Cortex of kidney (tissue), 1 donor: Measurements from ENCODE around the gene SLC12A9.
"Not testable (repeated sequence)": the region's sequence is repeated elsewhere in the genome, so short reads cannot be mapped to it uniquely, and the experiment has no call there.

ENCODE experiments used
- DNase-seq: peaks from one replicate; lab custom pipeline; 2025; lab: John Stamatoyannopoulos, UW

SLC12A9 gene

DNA sequence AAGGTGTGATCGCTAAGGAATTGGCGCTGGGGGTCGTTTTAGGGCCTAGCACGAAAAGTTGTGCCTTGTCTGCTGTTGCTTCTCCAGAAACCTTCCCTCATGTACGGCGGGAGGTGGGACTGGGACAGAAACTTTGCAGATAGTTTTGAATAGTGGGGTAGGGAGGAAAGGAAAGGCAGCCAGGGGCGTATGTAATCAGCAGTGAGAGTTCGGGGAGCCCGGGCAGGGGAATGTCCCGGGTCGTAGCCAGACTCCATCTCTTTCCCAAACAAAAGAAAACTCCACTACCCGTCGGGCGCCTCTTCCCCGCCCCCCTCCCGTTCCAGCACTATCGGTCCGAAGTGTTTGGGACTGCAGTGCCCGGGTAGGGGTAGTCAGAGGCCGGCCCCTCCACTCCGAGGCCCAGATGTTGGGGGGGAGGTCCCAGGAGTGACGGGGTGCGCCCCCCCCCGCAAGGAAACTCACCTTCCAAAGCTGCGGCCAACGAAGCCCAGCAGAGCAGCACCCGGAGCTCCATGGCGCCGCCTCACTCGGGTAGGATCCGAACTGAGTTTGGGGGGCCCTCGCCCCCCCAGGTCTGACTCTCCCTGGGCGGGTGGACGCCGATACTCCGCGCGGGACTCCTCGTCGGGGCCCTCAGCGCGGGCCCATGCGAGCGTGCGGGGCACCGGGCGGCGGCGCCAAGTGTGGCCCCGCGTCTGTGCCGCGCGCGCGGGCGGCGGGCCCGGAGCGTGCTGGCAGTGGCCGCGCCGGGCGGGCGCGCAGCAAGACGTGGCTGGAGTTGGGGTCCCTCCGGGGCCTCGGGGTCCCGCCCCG lies 25.8 kb upstream of the SLC12A9 start:
- no peak for DNase-seq

GRCh38 chr7:100827330-100828226 lies 24.9 kb upstream of the SLC12A9 start, which contains the start of gene EPHB4:
Gene EPHB4 (minus strand): TSS chr7:100827523. CDS start chr7:100827030, 493 bp downstream.
- peak; percentile 67 for DNase-seq

- no peak for DNase-seq
Measured at GRCh38 chr7:100829150-100829716, 23.3 kb upstream of the SLC12A9 start.

GRCh38 chr7:100830396-100830795 lies 22.1 kb upstream of the SLC12A9 start:
- DNase-seq, result no peak

DNA sequence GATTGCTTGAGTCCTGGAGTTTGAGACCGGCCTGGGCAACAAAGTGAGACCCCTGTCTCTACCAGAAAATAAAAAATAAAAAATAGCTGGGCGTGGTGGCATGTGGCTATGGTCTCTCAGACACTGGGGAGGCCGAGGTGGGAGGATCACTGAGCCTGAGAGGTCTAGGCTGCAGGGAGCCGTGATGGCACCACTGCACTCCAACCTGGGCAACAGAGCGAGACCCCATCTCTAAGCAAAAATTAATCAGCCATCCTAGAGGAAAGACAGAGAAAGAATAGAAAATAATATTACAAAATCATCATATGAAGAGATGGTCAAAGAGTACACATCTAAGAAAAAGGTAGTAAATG lies 20.3 kb upstream of the SLC12A9 start:
- DNase-seq, result no peak

DNA sequence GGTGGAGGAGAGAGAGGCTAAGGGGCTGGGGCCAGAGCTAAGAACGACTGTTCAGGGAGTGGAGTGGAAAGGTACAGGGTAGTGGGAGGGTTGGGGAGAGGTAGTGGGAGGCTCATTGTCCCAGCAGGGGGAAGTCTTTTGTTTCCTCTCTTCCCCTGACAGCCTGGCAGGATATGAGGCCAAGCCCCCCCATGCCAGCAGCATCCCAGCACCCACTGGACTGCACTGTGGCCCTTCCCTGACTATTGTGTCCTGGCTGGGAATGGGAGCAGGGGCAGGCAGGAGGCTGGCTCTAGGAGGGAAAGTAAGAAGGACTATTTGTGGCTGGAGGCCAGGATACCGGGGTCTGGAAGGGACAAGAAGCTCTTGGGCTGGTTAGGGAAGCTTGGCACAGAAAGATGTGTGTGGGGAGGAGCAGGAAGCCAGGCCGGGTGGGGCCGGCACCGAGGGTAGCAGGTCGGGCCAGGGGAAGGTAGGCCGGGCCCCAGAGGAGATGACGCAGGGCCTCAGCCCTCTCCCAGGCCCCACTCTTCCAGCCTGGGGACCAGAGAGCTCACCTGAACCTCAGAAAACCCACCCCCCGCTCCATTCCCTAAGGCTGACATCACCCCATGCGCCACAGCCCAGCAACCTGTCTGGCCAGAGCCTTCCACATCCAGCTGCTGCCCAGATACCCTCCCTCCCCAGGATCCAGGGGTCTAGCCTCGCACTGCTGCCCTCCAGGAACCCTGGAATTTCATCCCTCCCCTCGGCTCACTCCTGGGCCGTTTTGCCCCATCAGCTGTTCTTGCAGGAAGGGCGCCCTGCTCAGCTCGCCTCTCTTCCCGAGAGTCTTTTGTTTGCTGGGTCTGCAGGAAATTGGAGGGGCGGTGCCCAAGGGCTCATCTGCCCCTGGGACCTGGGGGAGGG lies 16.4 kb upstream of the SLC12A9 start:
- no peak for DNase-seq

DNA sequence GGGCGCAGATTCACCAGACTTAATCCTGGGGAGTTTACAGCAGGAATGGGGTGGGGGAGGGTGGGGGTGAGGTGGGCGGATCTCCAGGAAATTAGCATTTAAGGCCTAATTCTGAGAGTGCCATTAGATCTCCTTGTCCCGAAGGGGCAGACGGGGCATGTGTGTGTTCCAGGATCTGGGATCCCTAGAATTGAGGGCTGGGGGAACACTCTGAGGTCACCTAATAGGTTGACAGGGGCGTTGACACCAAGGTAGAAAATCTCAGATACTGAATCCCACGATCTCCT lies 15.8 kb upstream of the SLC12A9 start:
- DNase-seq, result no peak

DNA sequence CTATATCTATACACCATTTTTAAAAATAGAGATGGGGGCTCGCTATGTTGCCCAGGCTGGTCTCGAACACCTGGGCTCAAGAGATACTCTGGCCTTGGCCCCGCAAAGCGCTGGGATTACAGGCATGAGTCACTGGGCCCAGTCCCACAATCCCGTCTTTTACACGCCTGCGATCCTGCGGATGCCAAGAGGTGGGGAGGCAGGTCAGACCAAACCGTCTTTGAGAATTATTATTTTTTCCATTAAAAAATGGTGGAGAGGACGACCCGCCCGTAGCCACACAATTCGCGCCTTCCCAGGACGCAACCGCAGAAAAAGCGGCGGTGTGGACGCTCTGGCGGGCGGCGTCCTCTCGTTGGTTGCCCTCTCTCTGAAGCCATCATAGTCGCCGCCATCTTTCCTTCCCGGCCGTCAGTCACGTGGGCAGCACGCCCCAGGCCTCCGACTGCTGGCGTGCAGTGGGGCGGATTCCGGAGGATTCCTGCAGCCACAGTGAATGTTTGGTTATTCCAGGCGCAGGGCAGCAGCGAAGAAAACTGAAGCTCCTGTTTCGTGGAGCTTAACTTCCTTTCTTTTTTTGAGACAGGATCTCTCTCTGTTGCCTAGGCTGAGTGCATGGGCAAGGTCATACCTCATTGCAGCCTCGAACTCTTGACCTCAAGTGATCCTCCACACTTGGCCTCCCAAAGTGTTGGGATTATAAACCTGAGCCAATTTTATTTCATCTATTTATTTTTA lies 15.2 kb upstream of the SLC12A9 start:
- no peak for DNase-seq

DNA sequence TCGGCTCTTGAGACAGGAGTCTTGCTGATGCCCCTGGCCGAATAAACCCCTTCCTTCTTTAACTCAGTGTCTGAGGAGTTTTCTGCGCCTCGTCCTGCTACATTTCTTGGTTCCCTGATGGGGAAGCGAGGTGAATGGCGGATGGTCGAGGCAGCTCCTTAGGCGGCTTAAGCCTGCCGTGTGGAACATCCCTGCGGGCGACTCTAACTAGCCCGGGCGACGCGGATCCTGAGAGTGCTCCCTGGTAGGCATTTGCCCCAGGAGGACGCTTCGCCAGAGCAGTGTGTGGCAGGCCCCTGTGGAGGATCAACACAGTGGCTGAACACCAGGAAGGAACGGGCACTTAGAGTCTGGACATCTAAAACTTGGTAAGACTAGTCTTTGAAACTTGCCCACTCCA lies 13.2 kb upstream of the SLC12A9 start:
- DNase-seq, result no peak

DNA sequence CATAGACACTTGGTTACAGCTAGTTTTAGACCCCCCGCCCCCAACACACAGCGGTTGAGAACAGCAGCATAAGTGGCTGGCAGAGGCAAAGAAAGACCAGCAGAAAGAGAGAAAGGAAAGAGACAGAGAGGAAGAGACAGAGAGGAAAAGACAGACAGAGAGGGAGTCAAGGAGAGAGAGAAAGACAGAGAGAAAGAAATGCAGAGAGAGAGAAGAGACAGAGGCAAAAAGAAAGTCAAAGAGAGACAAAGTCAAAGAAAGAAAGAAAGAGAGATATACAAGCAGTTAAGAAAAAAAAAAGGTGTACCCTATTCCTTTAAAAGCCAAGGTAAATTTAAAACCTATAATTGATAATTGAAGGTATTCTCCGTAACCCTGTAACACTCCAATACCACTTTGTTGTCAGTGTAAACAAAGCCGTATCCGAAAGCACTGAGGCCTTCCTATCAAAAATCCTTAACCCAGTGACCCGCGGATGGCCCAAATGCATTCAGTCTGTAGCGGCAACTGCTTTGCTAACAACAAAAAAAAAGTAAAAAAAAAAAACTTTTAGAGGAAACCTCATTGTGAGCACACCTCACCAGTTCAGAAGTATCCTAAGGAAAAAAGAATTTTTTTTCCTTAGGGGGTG lies 11.9 kb upstream of the SLC12A9 start:
- no peak for DNase-seq

DNA sequence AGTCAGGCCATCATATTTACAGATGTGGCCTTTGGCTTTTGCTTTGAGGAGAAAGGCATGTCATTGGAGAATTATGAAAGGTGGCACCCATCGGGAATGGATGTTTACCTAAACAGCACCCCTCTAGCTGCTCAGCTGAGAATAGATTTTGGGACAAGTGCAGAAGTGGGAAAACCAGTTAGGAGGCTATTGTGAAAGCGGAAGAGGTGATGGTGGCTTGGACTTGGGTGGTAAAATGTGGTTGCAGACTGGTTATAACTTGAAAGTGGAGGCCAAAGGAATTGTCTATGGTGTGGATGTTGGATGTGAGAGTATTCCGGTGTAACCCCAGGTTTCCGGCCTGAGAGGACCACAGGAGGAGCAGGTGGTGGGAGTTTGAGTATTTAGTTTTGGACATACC lies 5.2 kb upstream of the SLC12A9 start:
- DNase-seq, result no peak

DNA sequence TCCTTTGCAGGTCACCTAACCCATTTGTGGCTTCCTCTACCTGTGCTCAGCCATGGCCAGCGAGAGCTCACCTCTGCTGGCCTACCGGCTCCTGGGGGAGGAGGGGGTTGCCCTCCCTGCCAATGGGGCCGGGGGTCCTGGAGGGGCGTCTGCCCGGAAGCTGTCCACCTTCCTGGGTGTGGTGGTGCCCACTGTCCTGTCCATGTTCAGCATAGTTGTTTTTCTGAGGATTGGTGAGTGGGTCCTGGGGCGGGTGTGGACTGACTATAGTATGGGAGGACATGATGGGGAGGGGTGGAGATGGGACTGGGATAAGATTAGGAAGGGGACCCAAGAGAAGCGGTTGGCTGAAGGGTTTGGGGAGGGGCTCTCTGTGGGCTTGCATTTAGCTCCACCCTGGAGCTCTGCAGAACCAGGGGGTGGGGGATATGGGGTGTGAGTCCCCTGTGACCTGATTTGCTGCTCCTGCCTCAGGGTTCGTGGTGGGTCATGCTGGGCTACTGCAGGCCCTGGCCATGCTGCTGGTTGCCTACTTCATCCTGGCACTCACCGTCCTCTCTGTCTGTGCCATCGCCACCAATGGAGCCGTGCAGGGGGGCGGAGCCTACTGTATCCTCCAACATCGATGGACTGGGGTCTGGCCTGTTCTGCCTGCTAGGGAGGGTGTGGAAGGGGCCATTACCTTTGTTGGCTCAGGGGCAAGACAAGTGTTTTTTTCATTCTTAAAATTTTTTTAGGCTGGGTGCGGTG lies 1.8 kb downstream of the SLC12A9 start:
- no peak for DNase-seq

GRCh38 chr7:100854899-100855298 lies 2.4 kb downstream of the SLC12A9 start:
- not testable (repeated sequence) for DNase-seq

DNA sequence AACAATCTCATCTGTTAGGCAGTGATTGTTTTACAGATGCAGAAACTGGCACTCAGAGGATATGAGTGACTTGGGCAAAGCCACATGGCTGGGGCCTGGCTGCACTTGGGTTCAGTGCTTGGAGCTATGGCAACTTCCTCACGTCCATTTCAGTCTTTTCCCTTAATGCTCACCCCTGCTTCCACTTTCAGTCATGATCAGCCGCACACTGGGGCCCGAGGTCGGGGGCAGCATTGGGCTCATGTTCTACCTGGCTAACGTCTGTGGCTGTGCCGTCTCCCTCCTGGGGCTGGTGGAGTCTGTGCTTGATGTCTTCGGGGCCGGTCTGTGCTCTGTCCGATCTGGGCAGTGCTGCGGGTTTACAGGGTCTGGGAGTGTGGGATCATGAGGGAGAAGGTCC lies 3.0 kb downstream of the SLC12A9 start:
- no peak for DNase-seq

DNA sequence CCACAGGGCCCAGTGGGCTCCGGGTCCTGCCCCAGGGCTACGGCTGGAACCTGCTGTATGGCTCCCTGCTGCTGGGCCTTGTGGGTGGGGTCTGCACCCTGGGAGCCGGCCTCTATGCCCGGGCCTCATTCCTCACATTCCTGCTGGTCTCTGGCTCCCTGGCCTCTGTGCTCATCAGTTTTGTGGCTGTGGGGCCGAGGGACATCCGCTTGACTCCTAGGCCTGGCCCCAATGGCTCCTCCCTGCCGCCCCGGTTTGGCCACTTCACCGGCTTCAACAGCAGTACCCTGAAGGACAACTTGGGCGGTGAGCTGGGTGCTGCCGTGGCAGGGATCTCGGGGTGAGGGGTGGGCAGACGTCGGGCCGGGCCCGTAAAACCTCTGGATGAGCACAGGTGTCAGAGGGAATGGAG lies 4.4 kb downstream of the SLC12A9 start:
- no peak for DNase-seq

GRCh38 chr7:100859856-100860255 lies 7.3 kb downstream of the SLC12A9 start:
- no peak for DNase-seq

GRCh38 chr7:100860702-100861615 lies 8.4 kb downstream of the SLC12A9 start:
- no peak for DNase-seq

- no peak for DNase-seq
Measured at GRCh38 chr7:100861616-100861985, 9.1 kb downstream of the SLC12A9 start.

GRCh38 chr7:100863406-100863950 lies 11.0 kb downstream of the SLC12A9 start:
- no peak for DNase-seq
